IMR-90 (cell line): ENCODE results near the gene FAM174C. TPM values are rescaled to one million over a fixed set of nuclear protein-coding genes. Genes with fewer than 3 reads are reported as not detected.

Experiments used
- ATAC-seq: fragments of 200-7000 bp; cut with Tn5 transposase; 2 replicates; pipeline ENCODE4 v1.9.1; 2020; ENCODE audit warnings: low read depth, mild to moderate bottlenecking, moderate library complexity
- BruUV-seq: library from RNA; stranded (reverse); fragments of 400-500 nt; replicated peaks from 2 replicates; lab custom pipeline; 2021; lab: Mats Ljungman, UMichigan
- CTCF ChIA-PET: fragments of 300-600 bp; formaldehyde crosslinking; extraction: SDS; loops from one replicate; lab custom pipeline; 2021; ENCODE audit warnings: antibody characterized with exemption; lab: Yijun Ruan, JAX
- POLR2A ChIA-PET: fragments of 300-600 bp; sonication (Branson Sonifier 250); formaldehyde crosslinking; loops from one replicate; lab custom pipeline; 2022; ENCODE audit warnings: antibody characterized with exemption; ENCODE audit not compliant: unreplicated experiment; lab: Charles Lee
- DNase-seq: peaks from one replicate; pipeline ENCODE4 v3.0.0; 2013
- H2AFZ ChIP-seq: replicated peaks from 2 replicates; pipeline ENCODE3; 2013; ENCODE audit warnings: low read length, mild to moderate bottlenecking; ENCODE audit not compliant: poor library complexity
- H2AK5ac ChIP-seq: 2 replicates; pipeline ENCODE4 v1.6.1; 2013; ENCODE audit warnings: low read depth, low read length, inconsistent platforms
- H2AK9ac ChIP-seq: replicated peaks from 2 replicates; pipeline ENCODE3; 2013; ENCODE audit warnings: mild to moderate bottlenecking, low read depth, low read length, moderate library complexity; ENCODE audit not compliant: poor library complexity
- H2BK120ac ChIP-seq: 2 replicates; pipeline ENCODE4 v1.6.1; 2013; ENCODE audit warnings: low read depth, low read length, inconsistent platforms
- H2BK15ac ChIP-seq: 3 replicates; pipeline ENCODE4 v1.6.1; 2013; ENCODE audit warnings: low read depth, low read length, inconsistent platforms
- H2BK20ac ChIP-seq: 2 replicates; pipeline ENCODE4 v1.6.1; 2013; ENCODE audit warnings: low read depth, mild to moderate bottlenecking, inconsistent platforms, low read length, moderate library complexity
- H2BK5ac ChIP-seq: 2 replicates; pipeline ENCODE4 v1.6.1; 2013; ENCODE audit warnings: mild to moderate bottlenecking, low read depth, low read length, inconsistent platforms; ENCODE audit not compliant: poor library complexity, severe bottlenecking
- H3K14ac ChIP-seq: replicated peaks from 2 replicates; pipeline ENCODE4 v1.6.1; 2013; ENCODE audit warnings: low read depth, low read length, inconsistent platforms
- H3K18ac ChIP-seq: 2 replicates; pipeline ENCODE4 v1.6.1; 2013; ENCODE audit warnings: low read depth, low read length, control low read depth
- H3K23ac ChIP-seq: 2 replicates; pipeline ENCODE4 v1.6.1; 2013; ENCODE audit warnings: low read depth, low read length, inconsistent platforms
- H3K27ac ChIP-seq: 2 replicates; pipeline ENCODE4 v1.5.1; 2013; ENCODE audit warnings: mild to moderate bottlenecking, control low read depth, low read length; ENCODE audit not compliant: insufficient read depth
- H3K27me3 ChIP-seq: 2 replicates; pipeline ENCODE4 v1.6.1; 2013; ENCODE audit warnings: low read length; ENCODE audit not compliant: control insufficient read depth, insufficient read depth
- H3K36me3 ChIP-seq: 2 replicates; pipeline ENCODE4 v1.6.1; 2013; ENCODE audit warnings: low read length, mixed read lengths; ENCODE audit not compliant: control insufficient read depth, insufficient read depth
- H3K4ac ChIP-seq: 2 replicates; pipeline ENCODE4 v1.6.1; 2013; ENCODE audit warnings: low read depth, low read length, inconsistent platforms
- H3K4me1 ChIP-seq: 2 replicates; pipeline ENCODE4 v1.6.1; 2013; ENCODE audit warnings: low read length, mixed read lengths; ENCODE audit not compliant: control insufficient read depth, insufficient read depth
- H3K4me2 ChIP-seq: 2 replicates; pipeline ENCODE4 v1.6.1; 2013; ENCODE audit warnings: low read depth, mild to moderate bottlenecking, control low read depth, low read length, moderate library complexity
- H3K4me3 ChIP-seq: 2 replicates; pipeline ENCODE4 v1.5.1; 2013; ENCODE audit warnings: low read depth, mild to moderate bottlenecking, control low read depth, low read length, moderate library complexity; ENCODE audit not compliant: insufficient read depth
- H3K56ac ChIP-seq: 2 replicates; pipeline ENCODE4 v1.6.1; 2013; ENCODE audit warnings: low read length, inconsistent platforms; ENCODE audit not compliant: insufficient read depth; ENCODE audit errors: extremely low read depth
- H3K79me1 ChIP-seq, 2 experiments: 2 replicates each; pipeline ENCODE4 v1.6.1; 2013; ENCODE audit warnings: low read length in 2 of 2, inconsistent platforms in 1 of 2, low read depth in 1 of 2
- H3K9ac ChIP-seq: 2 replicates; pipeline ENCODE4 v1.6.1; 2013; ENCODE audit warnings: low read depth, low read length, control low read depth
- H3K9me1 ChIP-seq: 2 replicates; pipeline ENCODE4 v1.6.1; 2013; ENCODE audit warnings: low read length, inconsistent platforms; ENCODE audit not compliant: insufficient read depth
- H3K9me3 ChIP-seq: 2 replicates; pipeline ENCODE4 v1.6.1; 2013; ENCODE audit warnings: low read length; ENCODE audit not compliant: control insufficient read depth, insufficient read depth
- H4K20me1 ChIP-seq: 2 replicates; pipeline ENCODE4 v1.6.1; 2013; ENCODE audit warnings: low read length, inconsistent platforms; ENCODE audit not compliant: insufficient read depth
- H4K5ac ChIP-seq: 2 replicates; pipeline ENCODE4 v1.6.1; 2013; ENCODE audit warnings: mild to moderate bottlenecking, low read depth, low read length, control low read depth
- H4K8ac ChIP-seq, 2 experiments: 2 replicates each; pipeline ENCODE4 v1.6.1; 2013; ENCODE audit warnings: low read depth in 2 of 2, low read length in 2 of 2, control low read depth in 1 of 2, inconsistent platforms in 1 of 2
- H4K91ac ChIP-seq: 2 replicates; pipeline ENCODE4 v1.6.1; 2013; ENCODE audit warnings: low read depth, low read length, inconsistent platforms; ENCODE audit not compliant: insufficient read depth
- CHD1 ChIP-seq: IDR thresholded peaks from 2 replicates; pipeline ENCODE4 v1.6.1; 2012; ENCODE audit warnings: low read depth, low read length, improper control_type of control experiment
- MXI1 ChIP-seq: IDR thresholded peaks from 2 replicates; pipeline ENCODE4 v1.6.1; 2012; ENCODE audit warnings: low read depth, mild to moderate bottlenecking, low read length, moderate library complexity, borderline replicate concordance
- RFX5 ChIP-seq: IDR thresholded peaks from 2 replicates; pipeline ENCODE4 v1.8.0; 2012; ENCODE audit warnings: low read depth, mild to moderate bottlenecking, low read length, moderate library complexity
- WGBS, 2 experiments: methylation state at CpG; one replicate each; pipeline versions ENCODE4 v1.1.5 to v1.1.7; 2013; ENCODE audit warnings: missing lambda C conversion rate in 2 of 2; ENCODE audit not compliant: insufficient read length in 1 of 2; ENCODE audit errors: extremely low coverage in 2 of 2; 5-methylcytosine and 5-hydroxymethylcytosine counted together
- dilution Hi-C: fragments of 300-500 bp; cut with HindIII; formaldehyde crosslinking; loops from one replicate; pipeline ENCODE4 v1.14.3; 2018; ENCODE audit warnings: low sequenced_read_pairs; ENCODE audit not compliant: unreplicated experiment
- in situ Hi-C: fragments of 300-500 bp; cut with MboI; formaldehyde crosslinking; loops from 3 replicates; pipeline ENCODE4 v1.14.3; 2019; ENCODE audit warnings: low sequenced_read_pairs, inconsistent platforms, mixed read lengths
- intact Hi-C: fragments of 100-400 bp; cut with micrococcal nuclease; formaldehyde crosslinking; loops from 2 replicates; pipeline ENCODE4 v1.10.0; 2022
- polyA plus RNA-seq, 3 experiments: library from polyadenylated mRNA; depleted of rRNA; stranded (reverse); fragments of >200 nt; gene quantifications; 2 replicates each; pipeline ENCODE4 v1.2.3, GENCODE V29; 2012; ENCODE audit warnings: low replicate concordance in 1 of 3
- total RNA-seq: library from RNA; depleted of rRNA; stranded (reverse); fragments of >200 nt; gene quantifications from 2 replicates; pipeline ENCODE4 v1.2.3, GENCODE V29; 2012

The FAM174C gene
- total and polyA plus RNA-seq, 2 of the 4 experiments (the other 2 are of a cell fraction): 7.5 to 61.8 TPM

DNA sequence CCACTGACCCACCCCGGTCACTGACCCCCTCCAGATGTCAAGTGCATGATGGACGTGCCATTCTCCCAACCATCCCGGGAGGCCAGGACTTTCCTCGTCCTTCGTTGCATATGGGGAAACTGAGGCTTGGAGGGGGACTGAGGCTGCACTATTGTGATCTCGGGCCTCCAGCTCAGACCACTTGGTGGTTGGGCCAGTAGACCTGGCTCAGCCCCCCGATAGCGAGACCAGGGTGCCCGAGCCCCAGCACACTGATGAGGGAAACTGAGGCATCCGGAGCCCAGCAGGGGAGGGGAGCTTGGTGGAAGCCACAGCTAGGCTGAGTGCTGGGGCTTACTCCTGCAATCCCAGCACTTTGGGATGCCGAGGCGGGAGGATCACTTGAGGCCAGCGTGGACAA lies 20.7 kb downstream of the FAM174C start:
- Histone ChIP-seq H3K27me3 (peaks cover 17% of the 10 kb centered on the region; the same call in 1 of the 2 replicates), H3K4me3 (no peak overlapping the region), H3K4ac (no peak overlapping the region), H2AK5ac (no peak overlapping the region), H4K91ac (no peak overlapping the region), H3K14ac (no peak overlapping the region), H3K23ac (no peak overlapping the region), H2BK120ac (no peak overlapping the region), H3K27ac (no peak overlapping the region), H3K4me1 (peaks cover 3% of the 10 kb centered on the region; the same call in 1 of the 2 replicates), H2AK9ac (no peak overlapping the region), H3K9me3 (no peaks in the 10 kb centered on the region), H2BK5ac (no peak overlapping the region), H4K5ac (no peak overlapping the region), H3K18ac (no peak overlapping the region), H2AFZ (no peak overlapping the region), H4K20me1 (no peaks in the 10 kb centered on the region), H2BK15ac (no peak overlapping the region), H3K4me2 (no peak overlapping the region), H2BK20ac (no peak overlapping the region), H3K9me1 (no peaks in the 10 kb centered on the region), H3K56ac (no peak overlapping the region), H4K8ac (no peak overlapping the region), H3K36me3 (no peaks in the 10 kb centered on the region), H3K9ac (no peak overlapping the region), H3K79me1 (no peaks in the 10 kb centered on the region)
- dilution Hi-C loops (no loop called here), in situ Hi-C loops (no loop called here), intact Hi-C loops (no loop called here)
- BruUV-seq: no TSS peak
- no peak for ATAC-seq
- CTCF ChIA-PET: no interaction called here
- POLR2A ChIA-PET: no interaction called here
- no peak for DNase-seq
- 95% methylated on average over 3 of the region's 13 CpGs; no CpG with 5 or more reads in 1 of the 2 experiments for WGBS, 2 experiments
- TF ChIP-seq MXI1 (no peak), CHD1 (no peak), RFX5 (no peak)
